Subcutaneous abdominal adipose tissue (tissue), 5 donors: ENCODE data around the gene BMPER.
A peak's percentile ranks its signal among the peaks of the same experiment; 100 is the strongest.

Experiments
- H3K27ac ChIP-seq: one replicate; pipeline ENCODE4 v1.7.0; 2013; ENCODE audit warnings: low read depth, mild to moderate bottlenecking, inconsistent platforms, low read length, moderate library complexity
- H3K27me3 ChIP-seq, 5 donors: one replicate each; pipeline ENCODE4 v1.7.0; 2013; ENCODE audit warnings: low read length in 5 of 5, inconsistent platforms in 1 of 5; ENCODE audit not compliant: control insufficient read depth in 5 of 5, insufficient read depth in 4 of 5
- H3K36me3 ChIP-seq, 5 donors: one replicate each; pipeline ENCODE4 v1.7.0; 2013; ENCODE audit warnings: low read length in 5 of 5; ENCODE audit not compliant: control insufficient read depth in 5 of 5, insufficient read depth in 5 of 5
- H3K4me1 ChIP-seq, 5 donors: one replicate each; pipeline ENCODE4 v1.7.0; 2013; ENCODE audit warnings: low read length in 5 of 5, mild to moderate bottlenecking in 3 of 5, moderate library complexity in 1 of 5; ENCODE audit not compliant: control insufficient read depth in 5 of 5, insufficient read depth in 5 of 5
- H3K4me3 ChIP-seq, 5 donors: one replicate each; pipeline ENCODE4 v1.7.0; 2013; ENCODE audit warnings: low read length in 5 of 5, low read depth in 1 of 5
- H3K9ac ChIP-seq, 5 donors: one replicate each; pipeline ENCODE4 v1.7.0; 2013; ENCODE audit warnings: low read length in 5 of 5, mild to moderate bottlenecking in 4 of 5, moderate library complexity in 3 of 5
- H3K9me3 ChIP-seq, 5 donors: one replicate each; pipeline ENCODE4 v1.7.0; 2013; ENCODE audit warnings: low read length in 5 of 5; ENCODE audit not compliant: control insufficient read depth in 5 of 5
- donor health status: healthy.
- donor health status: healthy.
- donor health status: healthy.
- donor health status: healthy.
- donor health status: healthy.

Gene BMPER

GRCh38 chr7:34155220-34155908 is 250.0 kb downstream of the BMPER start:
- Histone ChIP-seq H3K9ac (peak overlapping the region in 2 of 5 donors; percentile 49 to 70), H3K27ac (peak overlapping the region; percentile 89), H3K27me3 (no peaks in the 10 kb centered on the region), H3K4me1 (peaks cover 3 to 56% (median 41%) of the 10 kb centered on the region in 5 donors), H3K9me3 (no peaks in the 10 kb centered on the region), H3K4me3 (no peak overlapping the region), H3K36me3 (no peaks in the 10 kb centered on the region)

GRCh38 chr7:34156336-34156735 is 251.0 kb downstream of the BMPER start:
- no peaks in the 10 kb centered on the region for H3K27me3 ChIP-seq
- H3K27ac ChIP-seq: peak overlapping the region; percentile 68
- no peaks in the 10 kb centered on the region for H3K36me3 ChIP-seq
- peaks cover 3 to 56% (median 41%) of the 10 kb centered on the region in 5 donors for H3K4me1 ChIP-seq
- no peak overlapping the region for H3K4me3 ChIP-seq
- H3K9me3 ChIP-seq: no peaks in the 10 kb centered on the region
- no peak overlapping the region for H3K9ac ChIP-seq

GRCh38 chr7:34157137-34157536 is 251.8 kb downstream of the BMPER start:
- no peaks in the 10 kb centered on the region for H3K9me3 ChIP-seq
- peaks cover 3 to 56% (median 41%) of the 10 kb centered on the region in 5 donors for H3K4me1 ChIP-seq
- no peak overlapping the region for H3K4me3 ChIP-seq
- H3K27ac ChIP-seq: peak overlapping the region; percentile 68
- no peaks in the 10 kb centered on the region for H3K36me3 ChIP-seq
- no peak overlapping the region for H3K9ac ChIP-seq
- no peaks in the 10 kb centered on the region for H3K27me3 ChIP-seq

GRCh38 chr7:34158368-34159153 is 253.2 kb downstream of the BMPER start:
- peaks cover 3 to 58% (median 40%) of the 10 kb centered on the region in 5 donors for H3K4me1 ChIP-seq
- no peaks in the 10 kb centered on the region for H3K9me3 ChIP-seq
- no peaks in the 10 kb centered on the region for H3K36me3 ChIP-seq
- H3K4me3 ChIP-seq: no peak overlapping the region
- H3K27me3 ChIP-seq: no peaks in the 10 kb centered on the region
- H3K27ac ChIP-seq: peak overlapping the region; percentile 72
- H3K9ac ChIP-seq: peak overlapping the region in 1 of 5 donors; percentile 42

- Histone ChIP-seq H3K27me3 (no peaks in the 10 kb centered on the region), H3K4me1 (peaks cover 3 to 55% (median 38%) of the 10 kb centered on the region in 5 donors), H3K27ac (no peak overlapping the region), H3K36me3 (no peaks in the 10 kb centered on the region), H3K9ac (no peak overlapping the region), H3K4me3 (no peak overlapping the region), H3K9me3 (no peaks in the 10 kb centered on the region)
Observed at GRCh38 chr7:34160261-34160752, 255.0 kb downstream of the BMPER start.

DNA sequence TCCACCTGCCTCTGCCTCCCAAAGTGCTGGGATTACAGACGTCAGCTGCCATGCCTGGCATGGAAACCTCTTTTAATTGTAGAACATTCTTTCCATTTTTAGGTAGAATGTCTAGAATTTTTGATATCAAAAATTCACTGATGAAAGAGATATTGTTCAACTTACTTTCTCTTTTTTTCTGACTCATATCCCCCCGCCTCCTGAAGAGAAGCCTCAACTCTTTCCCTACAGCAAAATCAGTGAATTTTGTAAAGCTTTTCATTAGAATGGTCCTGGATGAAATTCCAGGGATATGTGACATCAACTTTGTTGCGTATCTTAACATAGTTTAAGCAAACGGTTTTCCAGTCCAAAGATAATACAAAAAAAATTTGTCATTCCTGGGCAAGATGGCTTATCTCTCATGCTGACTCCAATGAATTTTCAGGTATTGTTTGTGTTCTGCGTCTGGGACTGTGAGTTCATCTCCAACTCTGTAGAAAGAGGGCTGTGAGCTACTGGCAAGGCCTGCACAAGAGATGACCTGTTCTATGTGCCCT is 256.8 kb downstream of the BMPER start:
- Histone ChIP-seq H3K27ac (no peak overlapping the region), H3K36me3 (no peaks in the 10 kb centered on the region), H3K9ac (no peak overlapping the region), H3K4me3 (no peak overlapping the region), H3K4me1 (peaks cover 3 to 41% (median 25%) of the 10 kb centered on the region in 5 donors), H3K9me3 (no peaks in the 10 kb centered on the region), H3K27me3 (no peaks in the 10 kb centered on the region)

DNA sequence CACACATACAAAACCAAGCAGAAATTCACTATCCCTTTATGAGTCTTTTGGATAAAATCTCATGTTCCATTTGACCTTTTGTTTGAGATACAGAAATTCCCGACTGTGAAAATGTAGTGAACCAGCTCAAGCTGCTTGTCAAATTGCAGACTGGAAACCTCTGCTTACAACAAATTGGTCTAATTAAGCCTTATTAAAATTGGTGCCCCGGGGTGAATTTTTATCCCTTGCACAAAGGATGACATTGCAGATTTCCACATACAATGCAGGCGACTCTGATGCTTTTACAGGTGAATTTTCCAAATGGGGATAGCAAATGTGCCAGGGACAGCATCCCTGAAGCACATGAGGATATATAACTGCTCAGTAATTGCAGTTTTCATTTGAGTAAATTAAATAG is 257.3 kb downstream of the BMPER start:
- Histone ChIP-seq H3K27ac (no peak overlapping the region), H3K4me3 (no peak overlapping the region), H3K27me3 (no peaks in the 10 kb centered on the region), H3K36me3 (no peaks in the 10 kb centered on the region), H3K9ac (no peak overlapping the region), H3K4me1 (peaks cover 3 to 35% (median 19%) of the 10 kb centered on the region in 5 donors), H3K9me3 (no peaks in the 10 kb centered on the region)

GRCh38 chr7:34163956-34164355 is 258.6 kb downstream of the BMPER start:
- H3K4me1 ChIP-seq: peaks cover 0 to 22% (median 8%) of the 10 kb centered on the region in 5 donors

DNA sequence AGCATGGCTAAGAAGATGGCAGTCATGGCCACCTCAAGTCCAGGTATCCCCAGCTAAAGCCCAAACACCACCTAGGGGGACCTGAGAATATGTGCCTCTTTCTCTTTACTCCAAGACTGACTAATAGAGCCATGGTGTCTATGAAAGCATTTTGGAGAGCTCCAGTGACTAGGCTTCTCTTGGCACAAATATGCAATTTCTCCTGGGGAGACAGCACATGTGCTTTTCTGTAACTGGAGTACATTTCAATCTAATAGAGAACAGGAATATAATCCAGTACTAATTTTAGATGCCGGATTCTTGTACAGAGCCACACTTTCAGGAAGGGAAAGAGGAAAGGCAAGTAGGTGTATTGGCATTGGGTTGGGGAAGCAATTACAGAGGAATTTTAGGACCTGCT is 260.1 kb downstream of the BMPER start:
- H3K27ac ChIP-seq: no peak overlapping the region

More at GRCh38 chr7:34163956-34164355, 258.6 kb downstream of the BMPER start:
- H3K9ac ChIP-seq: no peak overlapping the region
- H3K36me3 ChIP-seq: no peaks in the 10 kb centered on the region
- H3K9me3 ChIP-seq: no peaks in the 10 kb centered on the region
- H3K4me3 ChIP-seq: no peak overlapping the region
- H3K27ac ChIP-seq: no peak overlapping the region
- no peaks in the 10 kb centered on the region for H3K27me3 ChIP-seq

More for the DNA sequence above, 260.1 kb downstream of the BMPER start:
- Histone ChIP-seq H3K9ac (no peak overlapping the region), H3K4me1 (peaks cover 0 to 19% (median 6%) of the 10 kb centered on the region in 5 donors), H3K9me3 (no peaks in the 10 kb centered on the region), H3K27me3 (no peaks in the 10 kb centered on the region), H3K36me3 (no peaks in the 10 kb centered on the region), H3K4me3 (no peak overlapping the region)
